Dermis microvascular lymphatic vessel endothelial cell (primary cell): ENCODE results near the gene RBBP5. TPM values are rescaled to one million over a fixed set of nuclear protein-coding genes. Genes with fewer than 3 reads are reported as not detected.
"Not testable (repeated sequence)": the region's sequence is repeated elsewhere in the genome, so short reads cannot be mapped to it uniquely, and the experiment has no call there.

ENCODE experiments used
- DNase-seq, 2 donors: peaks; one replicate each; pipeline versions ENCODE4 v3.0.0 to v3.0.0-alpha.2; 2010; ENCODE audit warnings: low read depth in 2 of 2
- total RNA-seq: library from RNA; depleted of rRNA; stranded (reverse); fragments of >200 nt; gene quantifications from 2 replicates; pipeline ENCODE4 v1.2.1, GENCODE V29; 2014

Gene RBBP5
- total RNA-seq: 15.7 and 15.8 TPM in 2 replicates

- peak; percentile 96 to 98 for DNase-seq
Measured at GRCh38 chr1:205121660-205122488, at the start of gene RBBP5. TSS of gene RBBP5 (minus strand) at chr1:205121978. CDS start at chr1:205121873, 105 bp downstream.

GRCh38 chr1:205171369-205171768 lies 49.6 kb upstream of the RBBP5 start:
- no peak for DNase-seq

- no peak for DNase-seq
Measured at GRCh38 chr1:205170532-205171269, 48.9 kb upstream of the RBBP5 start.

GRCh38 chr1:205169248-205169647 lies 47.5 kb upstream of the RBBP5 start:
- no peak for DNase-seq

GRCh38 chr1:205168291-205168690 lies 46.5 kb upstream of the RBBP5 start:
- no peak for DNase-seq

- DNase-seq: no peak
Measured at GRCh38 chr1:205162301-205162700, 40.5 kb upstream of the RBBP5 start.

GRCh38 chr1:205161076-205161475 lies 39.3 kb upstream of the RBBP5 start:
- DNase-seq: no peak

- no peak for DNase-seq
Measured at GRCh38 chr1:205158048-205158616, 36.4 kb upstream of the RBBP5 start.

- DNase-seq: not testable (repeated sequence)
Measured at GRCh38 chr1:205155665-205156377, 34.0 kb upstream of the RBBP5 start.

- no peak for DNase-seq
Measured at GRCh38 chr1:205152505-205152904, 30.7 kb upstream of the RBBP5 start.

- DNase-seq: no peak
Measured at GRCh38 chr1:205150651-205151428, 29.1 kb upstream of the RBBP5 start.

GRCh38 chr1:205147191-205147835 lies 25.5 kb upstream of the RBBP5 start:
- DNase-seq: peak in 1 of 2 donors; percentile 13

GRCh38 chr1:205144751-205145150 lies 23.0 kb upstream of the RBBP5 start:
- peak; percentile 34 to 59 for DNase-seq

GRCh38 chr1:205144046-205144720 lies 22.4 kb upstream of the RBBP5 start:
- DNase-seq: no peak

- no peak for DNase-seq
Measured at GRCh38 chr1:205142102-205142469, 20.3 kb upstream of the RBBP5 start.

- DNase-seq: peak; percentile 53 to 84
Measured at GRCh38 chr1:205141236-205142101, 19.7 kb upstream of the RBBP5 start.

- DNase-seq: no peak
Measured at GRCh38 chr1:205140113-205140512, 18.3 kb upstream of the RBBP5 start.

- no peak for DNase-seq
Measured at GRCh38 chr1:205137901-205138300, 16.1 kb upstream of the RBBP5 start.

- no peak for DNase-seq
Measured at GRCh38 chr1:205133287-205133686, 11.5 kb upstream of the RBBP5 start.
